OCI-LY7 (cell line): ENCODE measurements around the gene SLC29A1. TPM values are rescaled to one million over a fixed set of nuclear protein-coding genes. Genes with fewer than 3 reads are reported as not detected.

ENCODE experiments used
- BruUV-seq: library from RNA; stranded (reverse); fragments of 400-500 nt; replicated peaks from 2 replicates; lab custom pipeline; 2021; lab: Mats Ljungman, UMichigan
- CTCF ChIA-PET: fragments of 300-600 bp; sonication (Branson Sonifier 250); formaldehyde crosslinking; loops from one replicate; lab custom pipeline; 2022; ENCODE audit warnings: antibody characterized with exemption; ENCODE audit not compliant: unreplicated experiment; lab: Charles Lee
- POLR2A ChIA-PET: fragments of 300-600 bp; sonication (Branson Sonifier 250); formaldehyde crosslinking; loops from one replicate; lab custom pipeline; 2022; ENCODE audit warnings: antibody characterized with exemption; lab: Charles Lee
- DNase-seq: peaks from one replicate; pipeline ENCODE4 v3.0.0-alpha.2; 2015; ENCODE audit warnings: low spot score
- H2AFZ ChIP-seq: fragments of 200-600 bp; sonication (generic), shearing (Covaris generic); 2 replicates; pipeline ENCODE4 v1.6.1; 2014; ENCODE audit warnings: mild to moderate bottlenecking, antibody characterized with exemption, low read length, moderate library complexity
- H3K27ac ChIP-seq: fragments of 200-600 bp; sonication (generic); 2 replicates; pipeline ENCODE4 v1.5.1; 2014; ENCODE audit warnings: mixed run types, low read depth, mild to moderate bottlenecking, moderate library complexity, low read length, inconsistent platforms; ENCODE audit not compliant: poor library complexity, severe bottlenecking
- H3K36me3 ChIP-seq: fragments of 200-600 bp; sonication (generic); 2 replicates; pipeline ENCODE4 v1.6.1; 2014; ENCODE audit warnings: mild to moderate bottlenecking, antibody characterized with exemption, low read length, moderate library complexity, mixed read lengths; ENCODE audit not compliant: insufficient read depth
- H3K4me1 ChIP-seq: fragments of 200-600 bp; sonication (generic); 2 replicates; pipeline ENCODE4 v1.5.1; 2014; ENCODE audit warnings: mild to moderate bottlenecking, low read length; ENCODE audit not compliant: insufficient read depth, poor library complexity, severe bottlenecking
- H3K4me2 ChIP-seq: fragments of 200-600 bp; sonication (generic); 2 replicates; pipeline ENCODE4 v1.6.1; 2014; ENCODE audit warnings: mild to moderate bottlenecking, low read length
- H3K4me3 ChIP-seq: fragments of 200-600 bp; sonication (generic); 2 replicates; pipeline ENCODE4 v1.5.1; 2014; ENCODE audit warnings: mild to moderate bottlenecking, low read depth, low read length; ENCODE audit not compliant: poor library complexity, severe bottlenecking
- H3K79me2 ChIP-seq: fragments of 200-600 bp; sonication (generic); 2 replicates; pipeline ENCODE4 v1.6.1; 2016; ENCODE audit warnings: low read depth, mild to moderate bottlenecking, low read length, moderate library complexity, mixed read lengths; ENCODE audit not compliant: insufficient read depth
- H3K9me2 ChIP-seq: fragments of 200-600 bp; sonication (generic); 2 replicates; pipeline ENCODE4 v1.6.1; 2016; ENCODE audit warnings: mild to moderate bottlenecking, low read length, mixed read lengths; ENCODE audit not compliant: insufficient read depth
- H3K9me3 ChIP-seq: fragments of 200-600 bp; sonication (generic); 2 replicates; pipeline ENCODE4 v1.6.1; 2014; ENCODE audit warnings: mild to moderate bottlenecking, mixed run types, low read length, mixed read lengths
- H4K20me1 ChIP-seq: fragments of 200-600 bp; sonication (generic); 2 replicates; pipeline ENCODE4 v1.6.1; 2014; ENCODE audit warnings: mild to moderate bottlenecking, antibody characterized with exemption, low read length, moderate library complexity, mixed read lengths; ENCODE audit not compliant: insufficient read depth
- EZH2phosphoT487 ChIP-seq: fragments of 200-600 bp; sonication (generic); IDR thresholded peaks from 2 replicates; pipeline ENCODE4 v1.6.1; 2018; ENCODE audit warnings: low read depth, borderline replicate concordance, mild to moderate bottlenecking, mixed run types, antibody characterized with exemption, low read length, moderate library complexity, mixed read lengths
- intact Hi-C: fragments of 100-400 bp; cut with micrococcal nuclease; formaldehyde crosslinking; loops from one replicate; pipeline ENCODE4 v1.10.0; 2022; ENCODE audit not compliant: unreplicated experiment
- total RNA-seq, 2 experiments: library from RNA; depleted of rRNA in 1 of 2; stranded (reverse); fragments of >200 nt in 1 of 2; shearing (Covaris generic) in 1 of 2; gene quantifications; 2 replicates each; pipeline ENCODE4 v1.2.3, GENCODE V29; 2014 to 2022
- TF ChIP-seq, protein P1 (sequence below): fragments of 200-600 bp; sonication (generic); conservative IDR thresholded peaks from 2 replicates; pipeline ENCODE4 v1.5.1; 2014; ENCODE audit warnings: mild to moderate bottlenecking, antibody characterized with exemption, low read length, moderate library complexity, mixed read lengths

SLC29A1 gene
- total RNA-seq, 2 experiments from 2014 or later, result 52.6 to 64.6 TPM

DNA sequence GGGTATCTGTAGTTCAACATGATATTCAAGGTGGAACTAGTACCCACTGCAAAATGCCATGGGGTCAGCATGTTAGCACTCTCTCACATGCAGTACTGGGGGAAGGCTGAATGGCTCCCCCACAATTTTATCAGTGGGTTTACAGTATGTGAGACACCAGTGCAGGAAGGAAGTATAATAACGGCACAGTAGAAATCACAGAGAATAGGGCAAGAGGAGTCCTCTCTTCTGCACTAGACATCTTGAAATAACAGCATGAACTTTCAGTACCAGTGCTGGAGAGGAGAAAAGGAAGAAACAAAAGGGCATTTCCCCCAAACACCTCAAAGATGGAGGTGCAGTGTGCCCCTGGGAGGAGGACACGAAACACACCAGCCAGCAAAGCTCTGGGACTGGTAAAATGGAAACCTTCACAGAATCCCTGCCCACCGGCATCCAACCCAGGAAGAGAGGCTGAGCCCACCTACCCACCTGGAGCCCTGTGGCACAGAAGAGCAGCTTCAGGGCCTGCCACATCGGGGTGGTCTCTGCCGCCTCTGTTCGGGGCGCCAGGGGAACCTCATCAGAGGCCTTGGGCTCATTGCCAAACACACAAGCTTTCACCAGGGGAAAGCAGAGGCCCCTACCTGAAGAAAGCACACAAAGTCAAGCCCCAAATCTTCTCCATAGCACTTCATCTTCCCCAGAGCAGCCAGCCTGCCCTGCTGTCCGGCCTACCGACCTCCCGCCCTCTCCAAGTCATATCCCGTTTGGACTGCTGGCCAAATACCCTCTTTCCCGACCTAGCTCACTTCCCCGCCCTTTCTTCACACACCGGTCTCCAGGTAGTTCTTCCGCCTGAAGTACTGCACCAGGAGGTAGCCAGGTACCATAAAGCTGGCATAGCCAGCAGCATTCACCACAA lies 32.7 kb downstream of the SLC29A1 start:
- peaks cover 11% of the 10 kb centered on the region; the same call in 1 of the 2 replicates for H4K20me1 ChIP-seq

DNA sequence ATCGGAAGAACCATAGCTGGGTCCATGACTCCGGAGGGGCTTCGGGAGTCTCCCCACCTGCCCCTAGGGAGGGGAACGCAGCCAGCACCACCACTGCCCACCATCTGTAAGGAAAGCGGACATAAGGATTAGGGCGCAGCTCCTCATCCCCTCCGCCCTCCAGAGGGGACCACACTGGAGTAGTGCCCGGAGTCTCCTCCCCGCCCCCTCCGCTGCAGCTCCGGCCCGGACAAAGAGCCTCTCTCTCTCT lies 33.3 kb downstream of the SLC29A1 start:
- no peak for DNase-seq
- POLR2A ChIA-PET, result interaction anchor here (0.5 to 2.1 kb wide), 6 partner anchors 10 to 486 kb away, joined by 3 to 19 read pairs (median 4); partner anchors contain the start of genes HSP90AB1, SLC29A1 and VEGFA
- TF ChIP-seq, protein P1, sequence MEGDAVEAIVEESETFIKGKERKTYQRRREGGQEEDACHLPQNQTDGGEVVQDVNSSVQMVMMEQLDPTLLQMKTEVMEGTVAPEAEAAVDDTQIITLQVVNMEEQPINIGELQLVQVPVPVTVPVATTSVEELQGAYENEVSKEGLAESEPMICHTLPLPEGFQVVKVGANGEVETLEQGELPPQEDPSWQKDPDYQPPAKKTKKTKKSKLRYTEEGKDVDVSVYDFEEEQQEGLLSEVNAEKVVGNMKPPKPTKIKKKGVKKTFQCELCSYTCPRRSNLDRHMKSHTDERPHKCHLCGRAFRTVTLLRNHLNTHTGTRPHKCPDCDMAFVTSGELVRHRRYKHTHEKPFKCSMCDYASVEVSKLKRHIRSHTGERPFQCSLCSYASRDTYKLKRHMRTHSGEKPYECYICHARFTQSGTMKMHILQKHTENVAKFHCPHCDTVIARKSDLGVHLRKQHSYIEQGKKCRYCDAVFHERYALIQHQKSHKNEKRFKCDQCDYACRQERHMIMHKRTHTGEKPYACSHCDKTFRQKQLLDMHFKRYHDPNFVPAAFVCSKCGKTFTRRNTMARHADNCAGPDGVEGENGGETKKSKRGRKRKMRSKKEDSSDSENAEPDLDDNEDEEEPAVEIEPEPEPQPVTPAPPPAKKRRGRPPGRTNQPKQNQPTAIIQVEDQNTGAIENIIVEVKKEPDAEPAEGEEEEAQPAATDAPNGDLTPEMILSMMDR, result no peak
- no peak for TF ChIP-seq EZH2phosphoT487
- peak overlapping the region; percentile 91 for H3K4me3 ChIP-seq
- peak overlapping the region; percentile 82; the same call in 1 of the 2 replicates for H2AFZ ChIP-seq
- peak overlapping the region; percentile 100 for H3K4me2 ChIP-seq
- peaks cover 69% of the 10 kb centered on the region for H3K4me1 ChIP-seq
- H4K20me1 ChIP-seq, result peaks cover 6% of the 10 kb centered on the region; the same call in 1 of the 2 replicates
- peaks cover 12% of the 10 kb centered on the region; the same call in 1 of the 2 replicates for H3K79me2 ChIP-seq
- no TSS peak for BruUV-seq
- no peaks in the 10 kb centered on the region for H3K9me3 ChIP-seq
- H3K9me2 ChIP-seq, result no peaks in the 10 kb centered on the region
- peak overlapping the region; percentile 64 for H3K27ac ChIP-seq
- peaks cover 87% of the 10 kb centered on the region for H3K36me3 ChIP-seq
- intact Hi-C loops, result no loop called here
- CTCF ChIA-PET, result interaction anchor here (0.6 to 1.2 kb wide), 6 partner anchors 12 to 1874 kb away, joined by 3 to 4 read pairs (median 4); partner anchors contain the start of gene SLC29A1

More for the DNA sequence above, 32.7 kb downstream of the SLC29A1 start:
- intact Hi-C loops, result no loop called here
- Histone ChIP-seq H3K79me2 (peaks cover 12% of the 10 kb centered on the region; the same call in 1 of the 2 replicates), H3K4me1 (peaks cover 69% of the 10 kb centered on the region), H3K36me3 (peaks cover 87% of the 10 kb centered on the region), H3K9me2 (no peaks in the 10 kb centered on the region), H3K4me2 (peak overlapping the region; percentile 100), H2AFZ (no peak overlapping the region; the same call in 1 of the 2 replicates), H3K4me3 (peak overlapping the region; percentile 91), H3K9me3 (no peaks in the 10 kb centered on the region), H3K27ac (peak overlapping the region; percentile 64)
- no TSS peak for BruUV-seq
- TF ChIP-seq, protein P1, result 0 out of 2 replicates have a peak, but pooled peaks have one; percentile 9
- no peak for TF ChIP-seq EZH2phosphoT487
- ChIA-PET POLR2A (interaction anchor here (0.6 to 2.1 kb wide), 5 partner anchors 9 to 486 kb away, joined by 3 to 19 read pairs (median 4); partner anchors contain the start of genes HSP90AB1, SLC29A1 and VEGFA), CTCF (interaction anchor here (0.6 to 1.2 kb wide), 5 partner anchors 12 to 1875 kb away, joined by 3 to 4 read pairs (median 4); partner anchors contain the start of gene SLC29A1)
- DNase-seq, result peak; percentile 34
